Astrocyte of the hippocampus (primary cell): ENCODE results near the gene APEX2.
"Not testable (repeated sequence)": the region's sequence is repeated elsewhere in the genome, so short reads cannot be mapped to it uniquely, and the experiment has no call there.

Source experiments
- DNase-seq: peaks from one replicate; pipeline ENCODE4 v3.0.0; 2011; ENCODE audit warnings: low read depth, low spot score

APEX2 gene

DNA sequence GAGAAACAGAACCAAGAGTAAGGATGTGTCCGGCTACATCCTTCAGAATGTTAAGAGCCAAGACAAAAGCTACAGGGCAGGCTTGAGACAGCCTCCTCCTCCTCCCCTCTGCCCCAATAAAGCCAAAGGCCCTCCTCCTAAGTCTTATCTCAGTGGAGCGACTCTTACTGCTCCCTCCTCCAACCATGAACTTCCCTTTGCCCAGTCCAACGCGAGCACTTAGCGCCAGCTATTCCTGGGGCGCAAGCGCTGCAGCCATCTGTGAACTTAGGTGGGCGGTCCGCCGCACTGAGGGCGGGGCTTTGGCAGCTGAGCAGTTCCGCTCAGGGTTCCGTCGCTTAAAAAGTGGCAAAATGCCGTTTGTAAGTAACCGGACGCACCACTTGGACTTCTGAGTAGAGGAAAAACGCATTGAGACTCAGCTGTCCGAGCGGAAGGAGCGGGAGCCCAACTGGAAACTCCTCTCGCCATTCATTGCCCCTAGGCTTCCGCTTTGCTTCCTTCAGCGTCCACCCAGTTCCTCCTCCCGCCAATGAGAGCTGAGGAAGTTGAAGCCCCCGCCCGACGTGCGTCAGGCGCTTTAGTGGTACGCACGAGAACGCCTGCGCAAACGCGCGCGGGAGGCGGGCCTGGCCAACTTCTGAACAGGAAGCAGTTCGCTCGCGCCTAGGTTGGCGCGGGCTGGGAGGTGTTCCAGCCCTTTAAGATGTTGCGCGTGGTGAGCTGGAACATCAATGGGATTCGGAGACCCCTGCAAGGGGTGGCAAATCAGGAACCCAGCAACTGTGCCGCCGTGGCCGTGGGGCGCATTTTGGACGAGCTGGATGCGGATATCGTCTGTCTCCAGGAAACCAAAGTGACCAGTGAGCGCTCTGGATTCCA is at the start of gene APEX2:
Gene APEX2, plus strand, starts transcription at position 647 of the 882 bp plus-strand sequence. Its CDS starts 60 bp downstream, at position 707.
- DNase-seq: peak; percentile 93

- peak; percentile 7 for DNase-seq
Observed at GRCh38 chrX:54950730-54951375, 49.3 kb upstream of the APEX2 start.

DNA sequence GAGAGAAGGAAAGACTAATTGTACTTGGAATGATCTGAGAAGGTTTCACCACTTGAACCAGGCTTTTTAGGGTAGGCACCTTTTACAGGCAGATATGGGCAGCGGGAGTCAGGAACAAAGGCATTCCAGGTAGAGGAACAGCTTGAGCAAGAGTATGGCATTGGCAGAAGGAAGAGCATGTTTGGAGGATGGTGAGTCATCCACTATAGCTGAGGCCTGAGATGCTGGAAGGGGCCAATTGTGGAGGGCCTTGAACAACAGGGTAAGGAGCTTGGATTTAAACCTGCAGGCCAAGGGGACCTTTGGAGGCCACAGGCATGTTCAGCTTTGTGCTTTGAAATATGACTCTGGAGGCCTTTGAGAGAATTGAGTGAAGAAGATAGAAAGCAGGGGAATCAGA is 38.4 kb upstream of the APEX2 start:
- no peak for DNase-seq

GRCh38 chrX:54964766-54965497 is 35.2 kb upstream of the APEX2 start:
- no peak for DNase-seq

DNA sequence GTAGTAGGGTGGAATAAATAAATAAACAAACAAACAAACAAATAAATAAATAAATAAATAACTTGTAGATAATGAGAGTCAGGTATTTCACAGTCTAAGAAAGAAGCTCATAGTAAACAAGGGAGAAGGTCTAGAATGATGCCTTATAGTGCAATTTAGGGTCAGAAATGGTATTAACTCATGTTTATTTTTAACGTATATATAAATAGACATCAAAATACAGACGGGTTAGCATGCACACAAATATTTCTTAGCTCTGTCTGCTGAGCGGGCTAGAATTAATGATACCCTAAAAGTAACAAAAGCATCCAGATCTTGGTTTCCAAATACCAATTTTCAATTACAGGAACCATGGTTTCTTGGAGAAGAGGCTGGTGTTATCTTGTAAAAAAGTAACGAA is 22.8 kb upstream of the APEX2 start:
- no peak for DNase-seq

DNA sequence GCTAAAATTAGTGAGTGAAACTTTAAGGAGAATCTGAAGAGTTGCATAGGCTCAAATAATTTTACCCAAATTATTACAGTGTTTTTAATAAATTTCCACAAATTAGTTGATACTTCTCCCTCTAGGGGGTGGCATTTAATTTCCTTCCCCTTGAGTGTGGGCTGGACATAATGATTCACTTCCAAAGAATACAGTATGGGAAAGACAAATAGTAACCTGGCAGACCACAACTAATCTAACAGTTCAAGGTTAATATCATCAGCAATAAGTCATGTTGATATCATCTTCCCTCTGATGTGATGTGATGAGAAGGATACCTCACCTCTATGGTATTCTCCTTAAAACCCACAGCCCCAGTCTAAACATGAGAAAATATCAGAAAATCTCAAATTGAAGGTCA is 21.7 kb upstream of the APEX2 start:
- DNase-seq: no peak

- DNase-seq: no peak
Observed at GRCh38 chrX:54979432-54979831, 20.7 kb upstream of the APEX2 start.

GRCh38 chrX:54980334-54980733 is 19.8 kb upstream of the APEX2 start:
- DNase-seq: no peak

GRCh38 chrX:54983306-54983705 is 16.9 kb upstream of the APEX2 start:
- DNase-seq: not testable (repeated sequence)

DNA sequence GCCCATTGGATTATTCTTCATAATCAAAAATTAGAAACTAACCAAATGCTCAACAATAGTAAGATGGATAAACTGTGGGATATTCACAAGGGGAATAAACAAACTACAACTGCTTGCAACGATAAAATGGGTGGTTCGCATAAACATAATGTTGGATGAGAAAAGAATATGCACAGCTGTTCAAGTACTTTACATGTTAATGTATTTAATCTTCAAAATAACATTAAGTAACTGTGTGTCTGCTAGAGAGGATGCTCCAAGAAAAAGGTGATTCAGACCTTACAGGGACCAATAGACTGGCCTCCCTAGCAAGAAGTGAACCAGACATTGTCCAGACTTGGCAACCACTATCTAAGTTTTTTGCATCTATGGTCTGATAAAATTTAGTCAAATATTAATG is 8.5 kb upstream of the APEX2 start:
- DNase-seq: no peak

DNA sequence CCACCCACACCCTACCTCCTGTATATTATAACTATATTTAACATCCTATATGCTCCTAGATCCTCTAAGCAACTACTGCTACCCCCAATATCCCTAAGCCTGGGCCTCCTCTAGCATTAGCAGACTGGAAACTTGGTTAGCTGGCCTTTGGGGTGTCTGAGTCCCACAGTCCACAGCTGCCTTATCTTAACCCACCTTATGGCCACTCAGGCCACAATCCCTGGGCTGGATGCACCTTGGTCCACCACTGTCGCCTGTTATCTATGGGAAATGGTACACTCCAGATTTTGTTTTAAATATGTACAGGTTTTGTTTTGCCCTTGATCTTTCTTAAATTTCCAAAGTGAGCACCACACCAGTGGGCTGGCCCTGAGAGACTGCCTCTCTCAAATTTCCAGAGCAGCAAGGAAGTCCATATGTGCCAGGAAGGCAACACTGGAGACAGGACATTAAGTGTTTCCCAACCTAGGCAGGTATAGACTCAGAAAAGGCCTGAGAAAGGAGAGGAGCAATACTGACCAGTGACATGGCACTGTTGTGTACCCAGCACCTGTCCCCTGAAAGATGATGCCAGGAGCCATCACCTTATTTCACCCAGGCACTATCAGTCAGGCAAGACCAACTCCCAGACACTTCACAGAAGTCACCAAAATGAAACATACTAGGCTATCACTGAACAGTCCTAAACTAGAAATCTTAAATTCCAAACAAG is 7.1 kb upstream of the APEX2 start:
- DNase-seq: no peak

GRCh38 chrX:54994099-54994498 is 6.1 kb upstream of the APEX2 start, which contains the start of gene PFKFB1:
TSS of gene PFKFB1 (minus strand) at chrX:54994188. CDS start at chrX:54994007, 181 bp downstream.
- no peak for DNase-seq

DNA sequence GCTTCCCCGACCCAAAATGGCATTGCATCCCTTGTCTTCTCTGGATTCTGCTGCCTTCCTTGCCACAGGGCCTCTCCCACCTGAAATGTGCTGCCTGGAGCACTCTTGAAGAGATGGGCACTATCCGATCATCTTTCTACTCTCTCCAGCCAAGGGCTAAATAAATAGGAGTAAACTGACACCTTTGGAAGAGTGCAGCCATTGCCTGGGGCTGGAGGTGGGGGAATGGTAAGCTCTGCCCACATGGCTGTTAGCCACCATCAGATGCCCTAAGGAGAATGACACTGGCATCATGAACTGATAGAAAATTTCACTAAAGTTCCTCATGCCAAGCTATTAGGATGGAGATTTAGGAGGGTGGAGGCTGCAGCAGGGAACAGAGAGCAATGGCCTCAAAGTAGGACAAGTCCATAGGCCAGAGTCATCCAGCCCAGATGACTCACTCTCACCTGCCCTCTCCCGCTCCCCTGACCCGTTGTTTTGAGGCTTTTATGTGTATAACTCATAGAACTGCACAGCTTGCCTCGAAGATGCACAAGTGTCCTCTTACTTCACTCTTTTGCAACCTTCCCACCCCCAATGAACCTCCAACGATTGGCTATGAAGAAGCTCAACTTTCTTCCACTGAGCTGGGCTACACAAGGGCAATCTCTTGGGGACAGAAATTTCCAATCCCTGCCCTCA is 5.4 kb upstream of the APEX2 start:
- DNase-seq: no peak

DNA sequence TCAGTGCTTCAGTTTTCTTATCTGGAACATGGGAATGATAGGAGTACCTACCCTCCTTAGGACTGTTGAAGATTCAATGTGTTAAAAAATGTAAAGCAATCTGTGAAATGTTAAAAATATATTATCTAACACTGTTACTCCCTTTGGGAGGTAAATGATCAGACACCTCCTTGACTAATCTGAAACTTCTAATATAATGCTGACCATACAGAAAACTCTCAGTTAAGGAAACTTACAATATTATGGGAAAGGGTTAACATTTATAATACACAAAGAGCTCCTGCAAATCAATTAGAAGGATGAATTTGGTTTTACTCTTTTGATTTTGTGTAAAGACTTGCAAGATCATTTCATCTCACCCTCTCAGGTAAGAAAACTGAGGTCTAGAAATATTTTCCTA is 4.5 kb upstream of the APEX2 start:
- DNase-seq: no peak

GRCh38 chrX:55004231-55004630 is 4.1 kb downstream of the APEX2 start:
- no peak for DNase-seq

GRCh38 chrX:55005256-55005655 is 5.1 kb downstream of the APEX2 start:
- no peak for DNase-seq

- DNase-seq: no peak
Observed at GRCh38 chrX:55006827-55007621, 6.9 kb downstream of the APEX2 start.

DNA sequence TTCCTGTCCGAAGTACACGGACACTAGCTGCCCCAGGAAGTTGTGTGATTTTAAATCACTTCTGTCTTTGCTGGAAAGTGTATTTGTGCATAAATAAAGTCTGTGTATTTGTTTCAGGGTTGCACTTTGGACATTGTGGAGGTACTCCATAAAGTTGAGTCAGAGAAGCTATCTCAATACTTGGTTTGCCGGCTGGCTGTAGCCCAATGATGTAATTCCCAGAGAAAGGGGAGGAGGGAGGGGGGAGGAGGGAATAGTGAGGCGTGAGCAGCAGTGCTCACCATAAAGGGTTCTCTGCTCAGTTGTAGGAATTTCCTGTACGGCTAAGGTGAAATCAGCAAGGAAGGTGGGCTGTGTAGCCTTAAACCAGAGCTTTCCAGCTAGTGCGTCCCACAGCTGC is 7.5 kb downstream of the APEX2 start:
- DNase-seq: peak; percentile 71

GRCh38 chrX:55008571-55009358 is 8.6 kb downstream of the APEX2 start:
- peak; percentile 16 for DNase-seq
